Fibroblast of skin of back (primary cell): ENCODE results near the gene RNU6-7.

Experiments
- DNase-seq: peaks from one replicate; pipeline ENCODE4 v3.0.0-alpha.2; 2013

RNU6-7 gene

DNA sequence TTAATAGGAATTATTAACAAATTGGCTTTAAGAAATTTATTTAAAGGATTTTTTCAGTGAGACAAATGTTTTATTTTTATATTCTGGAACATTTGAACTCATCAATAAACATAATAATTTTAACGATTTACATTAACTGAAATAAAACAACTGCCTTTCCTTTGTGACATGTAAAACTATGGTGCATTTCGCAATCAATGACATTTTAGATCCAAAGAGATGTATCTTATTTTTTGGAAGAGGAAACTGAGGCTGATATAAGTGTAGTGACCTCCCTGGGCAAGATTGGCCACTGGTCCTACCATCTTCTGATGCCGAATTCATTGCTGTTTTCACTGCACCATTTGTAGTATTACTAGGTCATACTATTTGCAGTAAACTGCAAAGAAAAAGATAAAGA lies 3.7 kb downstream of the RNU6-7 start:
- DNase-seq: no peak

DNA sequence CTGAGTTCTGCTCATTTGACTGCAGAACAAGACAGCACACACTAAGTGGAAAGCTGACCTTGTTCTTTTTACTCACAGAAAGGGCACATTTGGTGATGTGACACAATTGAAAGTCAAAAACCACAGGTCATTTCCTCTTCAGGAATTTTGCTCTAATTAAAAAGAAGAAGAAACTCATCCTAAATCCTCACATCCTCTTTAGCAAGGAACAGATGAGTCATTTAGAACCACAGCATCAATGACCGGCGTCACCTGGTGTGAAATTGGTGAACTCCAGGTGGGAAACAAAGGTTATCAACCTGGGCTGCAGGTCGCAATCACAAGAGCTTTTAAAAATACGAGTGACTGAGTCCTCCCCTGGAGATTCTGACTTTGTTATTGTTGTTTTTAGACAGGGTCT lies 4.1 kb downstream of the RNU6-7 start:
- DNase-seq: no peak

DNA sequence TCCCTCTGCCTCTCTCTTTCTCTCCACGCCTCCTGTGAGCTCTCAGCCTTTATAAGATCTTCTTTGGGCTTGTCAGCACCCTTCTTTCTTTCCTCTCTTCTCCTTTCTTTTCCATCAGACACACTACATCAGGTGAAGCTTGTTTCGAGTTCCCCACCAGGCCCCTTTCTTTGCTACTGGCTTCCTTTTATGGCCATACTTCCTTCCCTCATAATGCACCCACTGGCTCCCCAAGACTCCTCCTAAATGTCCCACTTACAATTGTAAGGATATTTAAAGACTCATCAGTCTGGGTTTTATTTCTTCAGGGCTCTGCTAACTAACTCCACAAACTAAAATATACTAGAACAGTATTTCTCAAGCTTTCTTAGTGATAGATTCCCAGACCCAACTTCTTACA lies 4.7 kb downstream of the RNU6-7 start:
- DNase-seq: no peak

DNA sequence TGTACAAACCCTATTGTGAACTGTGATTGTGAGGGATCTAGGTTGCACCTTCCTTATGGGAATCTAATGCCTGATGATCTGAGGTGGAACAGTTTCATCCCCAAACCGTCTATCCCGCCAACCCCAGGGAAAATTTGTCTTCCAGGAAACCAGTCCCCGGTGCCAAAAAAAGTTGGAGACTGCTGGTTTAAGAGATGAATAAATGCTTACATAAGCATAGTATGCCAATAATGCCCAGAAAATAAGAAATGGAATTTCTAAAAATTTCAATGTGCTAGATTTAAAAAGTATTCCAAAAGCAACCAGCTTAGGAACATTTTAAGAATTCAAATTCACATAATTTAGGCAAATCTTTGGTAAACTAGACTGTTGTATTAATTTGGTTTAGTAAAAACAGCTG lies 6.6 kb downstream of the RNU6-7 start:
- no peak for DNase-seq

DNA sequence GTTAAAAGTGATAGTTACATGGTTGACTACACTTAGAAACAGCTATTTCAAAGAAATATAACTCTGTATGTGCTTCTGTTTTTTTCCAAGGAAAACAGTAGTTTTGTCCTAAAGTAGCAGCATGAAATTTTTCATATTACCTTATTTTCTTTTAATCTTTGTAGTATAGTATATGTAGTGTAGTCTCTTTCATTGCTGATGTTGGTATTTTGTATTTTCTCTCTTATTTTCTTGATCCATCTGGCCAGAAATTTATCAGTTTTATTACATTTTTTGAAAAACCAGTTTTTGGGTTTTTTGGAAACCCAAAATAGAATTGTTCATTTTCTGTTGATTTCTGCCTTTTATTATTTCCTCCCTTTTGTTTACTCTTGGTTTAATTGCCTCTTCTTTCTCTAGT lies 7.6 kb downstream of the RNU6-7 start:
- no peak for DNase-seq

DNA sequence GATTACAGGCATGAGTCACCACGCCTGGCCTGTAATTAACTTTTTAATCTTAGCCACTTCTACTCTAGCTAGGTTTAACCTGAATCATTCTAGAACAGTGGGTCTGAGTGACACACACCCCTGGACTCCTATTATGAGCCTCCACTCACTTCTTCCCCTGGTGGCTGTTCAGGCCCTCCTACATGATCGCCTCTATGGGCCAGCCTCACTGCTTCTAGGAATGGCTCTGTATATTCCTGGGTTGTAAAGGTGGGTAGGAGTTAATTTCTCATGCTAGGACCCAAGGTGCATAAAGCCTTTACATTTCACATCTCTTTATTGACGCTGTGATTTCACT lies 9.2 kb downstream of the RNU6-7 start:
- no peak for DNase-seq

DNA sequence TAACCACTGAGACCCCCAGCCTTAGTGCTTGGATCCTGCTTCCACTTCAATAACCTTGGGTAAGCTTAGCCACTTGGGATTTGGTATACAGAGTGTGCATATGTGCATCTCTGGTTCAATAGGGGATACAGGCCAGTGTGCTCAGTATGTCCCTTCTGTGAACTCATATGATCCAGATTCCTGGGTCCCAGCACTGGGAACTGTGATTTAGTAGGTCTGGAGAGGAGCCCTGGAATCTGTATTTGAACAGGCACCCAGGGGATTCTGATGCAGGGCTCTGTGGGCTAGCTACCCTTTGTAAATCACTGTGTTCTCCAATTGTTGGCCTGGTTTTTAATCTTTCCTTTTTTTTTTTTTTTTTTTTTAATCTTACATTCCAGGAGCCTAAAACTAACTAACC lies 11.0 kb downstream of the RNU6-7 start:
- DNase-seq: no peak

DNA sequence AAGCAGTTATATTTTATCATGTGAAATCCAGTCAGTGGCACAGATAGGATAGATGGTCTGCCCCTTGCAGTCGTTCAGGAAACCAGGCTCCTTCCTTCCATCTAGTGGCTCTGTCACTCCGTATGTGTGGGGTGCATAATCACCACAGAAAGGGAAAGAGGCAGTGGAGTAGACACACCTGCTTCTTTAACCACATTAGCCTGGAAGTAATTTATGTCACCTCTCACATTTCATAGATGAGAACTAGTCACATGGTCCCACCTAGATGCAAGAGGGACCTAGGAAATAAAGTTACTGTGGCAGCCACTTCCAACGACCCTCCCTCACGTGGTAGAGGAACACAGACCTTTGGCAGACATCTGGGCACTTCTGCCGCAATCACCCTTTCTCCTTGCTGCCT lies 15.5 kb downstream of the RNU6-7 start:
- no peak for DNase-seq

DNA sequence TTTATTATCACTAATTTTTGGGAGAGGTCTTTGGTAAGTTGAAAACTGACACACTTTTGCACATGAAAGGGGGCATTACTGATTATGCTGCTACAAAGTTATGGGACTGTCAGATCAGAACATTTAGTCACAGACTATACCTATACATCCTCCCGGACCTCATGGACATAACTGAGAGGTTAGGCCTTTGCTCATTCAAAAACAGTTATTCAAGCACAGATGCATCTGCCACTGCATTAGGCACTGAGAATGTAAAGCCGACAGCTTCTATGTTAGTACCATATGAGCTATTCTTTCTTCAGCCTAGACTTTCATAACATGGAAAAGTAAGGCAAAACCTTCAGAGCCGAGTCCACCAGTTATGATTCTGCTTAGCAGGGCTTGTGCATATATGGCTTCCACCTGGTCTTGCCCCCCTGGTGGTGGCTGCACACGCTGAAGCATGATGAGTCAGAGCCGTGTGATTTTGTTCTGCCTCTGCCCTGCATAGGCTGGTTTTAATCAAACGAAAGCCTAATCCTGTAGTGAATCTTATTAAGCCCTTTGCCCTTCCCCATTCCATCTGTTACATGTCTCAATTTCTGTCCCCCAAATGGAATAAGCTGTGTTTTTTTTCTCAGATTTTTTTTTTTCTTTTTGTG lies 23.0 kb downstream of the RNU6-7 start:
- DNase-seq: peak; percentile 67

DNA sequence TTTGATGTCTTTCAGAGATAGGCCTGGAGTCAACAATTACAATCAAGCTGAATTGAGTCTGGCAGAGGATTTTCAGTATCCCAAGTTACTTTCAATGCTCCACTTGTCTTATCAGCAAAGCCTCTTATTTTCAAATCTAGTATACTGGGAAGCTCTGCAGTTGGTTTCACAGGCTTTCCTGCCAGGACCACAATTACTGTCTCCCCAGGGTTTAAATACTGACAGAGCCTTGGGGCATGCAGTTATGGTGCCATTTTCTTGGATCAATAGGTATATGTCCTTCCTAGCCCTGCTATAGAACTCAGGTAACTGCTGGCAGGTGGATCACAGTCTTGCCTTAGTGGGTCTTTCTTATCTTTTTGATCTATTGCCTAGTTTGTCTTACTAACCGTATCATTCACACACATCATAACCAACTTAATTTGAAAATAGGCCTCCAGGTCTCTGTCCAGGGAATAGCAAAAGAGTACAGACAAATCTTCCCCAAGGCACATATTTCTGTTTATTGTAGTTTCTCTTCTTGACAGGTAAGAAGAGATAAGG lies 23.6 kb downstream of the RNU6-7 start:
- DNase-seq: no peak

DNA sequence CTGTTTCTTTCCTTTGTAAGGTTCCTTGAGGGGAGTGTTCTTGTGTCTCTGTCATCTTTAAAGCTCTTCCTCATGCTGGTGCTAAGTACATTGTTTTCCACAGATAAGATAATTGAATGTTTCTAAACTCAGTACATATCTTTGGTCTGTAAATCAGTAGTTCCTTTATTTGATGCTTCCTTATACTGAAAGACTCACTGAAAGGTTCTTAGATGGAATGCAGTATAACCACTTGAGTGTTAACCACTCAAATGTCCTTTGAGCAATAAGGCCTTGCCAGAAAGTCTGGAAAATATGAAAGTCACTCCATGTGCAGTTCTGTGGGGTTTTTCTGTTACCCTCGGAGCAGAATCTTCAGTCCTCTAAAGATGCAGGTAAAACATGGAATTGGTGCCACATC lies 24.2 kb downstream of the RNU6-7 start:
- no peak for DNase-seq

DNA sequence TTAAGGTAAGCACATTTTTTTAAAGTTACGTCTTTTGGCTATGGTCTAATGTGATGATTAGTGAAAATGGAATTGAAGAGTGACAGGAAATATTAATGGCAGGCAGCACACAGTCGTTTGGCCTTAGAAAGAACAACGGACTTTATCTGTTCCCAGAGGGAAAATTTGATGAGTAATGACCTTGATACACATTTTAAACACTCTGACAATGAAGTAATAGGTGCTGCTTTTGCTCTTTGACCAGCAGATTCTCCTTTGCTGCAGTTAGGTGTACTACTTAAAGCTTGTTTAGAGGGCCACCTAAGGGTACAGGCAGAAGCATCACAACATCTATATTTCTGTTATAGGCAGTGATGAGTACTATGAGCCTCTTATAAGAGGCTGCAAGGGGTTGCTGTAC lies 28.3 kb downstream of the RNU6-7 start:
- DNase-seq: peak; percentile 76

DNA sequence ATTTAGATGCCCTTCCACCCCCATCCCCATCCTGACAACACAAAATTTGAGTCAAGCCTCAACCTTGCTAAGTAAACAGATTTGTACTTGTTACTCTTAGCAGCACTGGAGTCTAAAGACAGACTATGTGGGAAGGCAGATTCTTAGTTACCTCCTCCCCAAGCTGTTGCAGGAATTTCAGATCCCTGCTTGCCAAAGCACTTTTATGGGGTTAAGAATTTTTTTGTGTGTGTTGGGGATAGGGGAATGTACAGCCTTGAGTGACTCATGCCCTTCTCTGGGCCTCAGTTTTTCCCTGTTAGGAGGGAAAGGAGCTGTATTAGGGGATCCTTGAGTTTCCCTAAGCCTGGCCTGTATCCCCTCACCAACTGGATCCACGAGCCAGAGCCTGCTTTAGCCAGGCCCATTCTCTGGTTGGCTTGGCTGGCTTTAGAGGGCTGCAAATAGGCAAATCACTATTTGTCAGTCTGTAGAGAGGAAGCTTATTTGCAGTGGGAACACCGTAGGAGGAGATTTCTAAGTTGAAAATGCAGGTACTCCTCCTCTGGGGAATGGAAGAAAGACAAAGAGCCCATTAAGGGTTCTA lies 28.9 kb downstream of the RNU6-7 start:
- peak; percentile 84 for DNase-seq

DNA sequence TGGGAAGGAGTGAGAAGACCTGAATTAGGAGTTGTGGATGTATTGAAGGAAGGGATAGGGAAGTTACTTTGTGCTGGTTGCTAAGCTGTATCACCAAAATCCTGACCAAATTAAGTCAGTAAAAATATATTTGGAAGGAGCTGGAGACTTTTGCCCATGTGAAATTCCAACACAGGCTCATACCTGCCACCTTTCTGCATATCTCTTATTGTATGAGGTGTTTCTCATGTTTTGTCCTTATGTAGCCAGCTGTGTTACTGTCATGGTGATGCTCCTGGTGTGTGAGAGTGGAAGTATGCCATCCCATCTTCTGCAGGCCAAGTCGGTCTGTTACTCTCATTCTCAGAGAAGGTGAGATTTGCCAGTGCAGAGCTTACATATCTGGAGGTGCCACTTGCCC lies 30.6 kb downstream of the RNU6-7 start:
- no peak for DNase-seq

DNA sequence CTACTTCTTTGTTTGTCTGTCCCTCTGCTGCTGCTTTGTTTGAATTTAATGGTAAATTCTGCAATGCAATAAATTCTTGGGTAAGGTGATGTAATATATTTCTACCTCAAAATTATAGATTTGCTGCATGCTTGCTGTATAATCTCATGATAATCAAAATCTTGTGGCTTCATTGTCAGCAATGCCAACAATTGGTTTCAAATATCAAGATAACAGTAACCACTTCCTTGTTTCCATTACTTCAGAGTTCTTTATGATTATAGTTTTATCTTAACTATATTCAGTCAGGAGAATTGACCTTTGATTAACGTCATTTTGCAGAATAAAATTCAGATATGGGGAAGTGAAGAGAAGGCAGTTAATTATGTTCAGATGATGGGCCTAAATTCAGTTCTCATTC lies 31.4 kb downstream of the RNU6-7 start:
- DNase-seq: no peak

DNA sequence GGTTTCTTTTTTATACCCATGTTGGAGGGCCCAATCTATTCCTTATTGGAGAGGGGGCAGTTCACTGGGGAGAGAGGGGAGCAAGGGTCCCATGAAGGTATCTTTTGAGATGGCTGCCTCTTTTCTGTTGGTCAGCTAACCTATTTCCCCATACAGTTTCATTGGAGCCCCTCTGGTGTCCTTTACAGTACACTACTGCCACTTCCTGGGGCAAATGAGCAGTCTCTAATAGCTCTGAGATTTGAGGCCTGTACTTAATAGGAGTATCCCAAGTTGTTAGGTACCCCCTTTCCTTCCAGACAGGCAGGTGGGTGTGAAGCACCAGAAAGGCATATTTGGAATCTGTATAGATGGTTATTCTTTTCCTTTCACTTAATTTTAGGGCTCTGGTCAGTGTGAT lies 42.6 kb downstream of the RNU6-7 start:
- DNase-seq: no peak

DNA sequence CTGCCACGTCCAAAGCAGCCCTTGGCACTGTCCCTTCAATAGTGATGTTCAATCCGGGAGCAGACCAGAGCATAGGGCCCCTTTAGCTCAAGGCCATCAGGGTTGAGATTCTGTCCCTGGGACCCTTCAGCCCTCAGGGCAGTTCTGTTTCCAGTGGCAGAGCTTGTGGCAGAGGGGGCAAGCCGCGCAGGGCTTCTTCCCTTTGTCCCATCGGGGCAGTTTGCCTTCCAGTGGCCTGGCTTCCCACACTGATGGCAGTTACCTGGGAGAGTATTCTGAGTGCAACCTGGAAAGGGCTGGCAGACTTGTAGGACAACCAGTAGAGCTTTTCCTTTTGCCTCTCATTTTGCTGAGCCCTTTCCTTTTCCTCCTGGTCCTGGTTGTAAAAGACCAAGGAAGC lies 44.9 kb downstream of the RNU6-7 start:
- DNase-seq: no peak

DNA sequence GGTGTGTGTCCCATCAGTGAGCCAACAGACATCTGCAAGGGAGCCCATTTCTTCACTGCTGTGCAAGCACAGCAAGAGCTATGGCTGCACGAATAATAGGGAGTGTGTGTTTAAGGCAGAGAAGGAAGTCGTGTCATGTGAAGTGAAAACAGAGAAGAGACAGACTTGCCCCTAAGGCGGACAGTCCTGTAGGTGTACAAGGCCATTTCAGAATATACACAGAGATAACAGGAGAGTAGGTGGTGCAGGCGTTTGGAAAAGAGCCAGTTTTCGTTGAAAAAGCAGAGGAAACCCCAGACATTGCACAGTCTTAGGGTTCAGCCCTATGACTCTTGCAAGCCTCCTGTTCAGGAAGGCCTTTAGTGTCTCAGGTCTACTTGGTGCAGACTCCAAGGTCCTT lies 47.5 kb downstream of the RNU6-7 start:
- no peak for DNase-seq

DNA sequence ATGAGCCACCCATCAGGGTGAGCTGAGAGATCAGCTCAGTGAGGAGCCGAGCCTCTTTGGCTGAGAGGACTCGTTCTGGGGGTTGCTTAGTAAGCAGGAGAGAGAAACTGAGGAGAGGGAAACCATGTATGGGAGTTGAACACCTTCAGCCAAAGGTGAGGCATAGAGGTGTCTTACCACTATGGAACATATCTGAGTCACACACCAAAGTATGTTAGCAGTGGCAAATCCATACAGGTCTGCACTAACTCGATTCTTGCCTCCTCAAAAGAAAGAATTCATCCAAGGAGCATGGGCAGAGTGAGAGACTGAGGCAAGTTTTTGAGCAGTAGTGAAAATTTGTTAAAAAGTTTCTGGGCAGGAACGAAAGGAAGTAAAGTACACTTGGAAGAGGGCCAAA lies 47.9 kb downstream of the RNU6-7 start:
- DNase-seq: no peak

DNA sequence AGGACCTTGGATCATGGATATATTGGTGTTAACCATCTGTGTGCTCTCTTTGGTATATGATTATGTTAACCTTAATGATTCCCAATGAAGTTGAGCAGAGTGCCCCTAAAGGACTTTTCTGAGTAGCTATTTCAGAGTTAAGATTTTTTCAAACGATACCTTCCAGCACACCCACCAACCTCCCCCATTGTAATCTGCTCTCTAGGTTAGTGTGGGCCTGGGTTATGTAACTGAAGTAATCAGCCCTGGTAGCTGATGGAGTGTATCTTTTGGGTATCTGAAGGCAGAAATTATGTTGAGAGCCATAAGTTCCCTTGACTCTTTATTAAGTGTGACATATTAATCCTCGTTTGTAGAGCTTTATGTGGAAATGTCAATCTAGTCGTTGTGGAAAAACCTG lies 48.8 kb downstream of the RNU6-7 start:
- no peak for DNase-seq

DNA sequence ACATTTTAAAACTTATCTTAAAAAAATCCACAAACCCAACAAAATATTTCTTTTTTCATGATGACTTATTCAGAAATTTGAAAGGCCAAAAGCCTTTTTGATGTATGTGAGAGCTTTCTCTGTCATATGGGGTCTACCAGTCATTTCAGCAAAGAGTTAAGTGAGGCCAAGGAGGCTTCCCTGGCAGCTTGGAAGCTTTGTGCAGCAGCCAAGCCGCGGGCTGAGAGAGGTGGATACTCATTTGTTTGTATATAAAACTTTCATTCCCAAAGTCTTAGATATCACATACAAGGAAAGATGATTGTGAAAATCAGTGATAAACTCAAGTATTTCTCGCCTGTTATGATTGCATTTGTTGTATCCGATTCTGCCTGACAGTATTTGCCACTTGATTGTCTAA lies 49.7 kb downstream of the RNU6-7 start:
- DNase-seq: no peak
